ENCODE results near the gene RABAC1. TPM values are rescaled to one million over a fixed set of nuclear protein-coding genes. Genes with fewer than 3 reads are reported as not detected.

The RABAC1 gene
- total and polyA plus RNA-seq, 11 donors = 43.2 to 217 (median 87.6) TPM

GRCh38 chr19:41969772-41970458 is 10.8 kb upstream of the RABAC1 start:
- Histone ChIP-seq H3K4me1 (no peaks in the 10 kb centered on the region), H3K27me3 (no peaks in the 10 kb centered on the region), H3K27ac (no peak overlapping the region), H3K9me3 (no peaks in the 10 kb centered on the region), H3K36me3 (peaks cover 0 to 76% (median 19%) of the 10 kb centered on the region in 9 donors), H3K4me3 (no peak overlapping the region)
- TF ChIP-seq CTCF (IDR thresholded peaks at IDR 0.05) = no peak
- no peak for TF ChIP-seq POLR2A (IDR thresholded peaks at IDR 0.05)
- ATAC-seq (peak in 1 of 4 donors; percentile 3), DNase-seq (no peak)
- intact Hi-C loops (cut with DNase I) = no loop called here
- 86 to 87% (median 87%) methylated on average over 12 to 19 of the region's 19 CpGs for WGBS, 4 donors

DNA sequence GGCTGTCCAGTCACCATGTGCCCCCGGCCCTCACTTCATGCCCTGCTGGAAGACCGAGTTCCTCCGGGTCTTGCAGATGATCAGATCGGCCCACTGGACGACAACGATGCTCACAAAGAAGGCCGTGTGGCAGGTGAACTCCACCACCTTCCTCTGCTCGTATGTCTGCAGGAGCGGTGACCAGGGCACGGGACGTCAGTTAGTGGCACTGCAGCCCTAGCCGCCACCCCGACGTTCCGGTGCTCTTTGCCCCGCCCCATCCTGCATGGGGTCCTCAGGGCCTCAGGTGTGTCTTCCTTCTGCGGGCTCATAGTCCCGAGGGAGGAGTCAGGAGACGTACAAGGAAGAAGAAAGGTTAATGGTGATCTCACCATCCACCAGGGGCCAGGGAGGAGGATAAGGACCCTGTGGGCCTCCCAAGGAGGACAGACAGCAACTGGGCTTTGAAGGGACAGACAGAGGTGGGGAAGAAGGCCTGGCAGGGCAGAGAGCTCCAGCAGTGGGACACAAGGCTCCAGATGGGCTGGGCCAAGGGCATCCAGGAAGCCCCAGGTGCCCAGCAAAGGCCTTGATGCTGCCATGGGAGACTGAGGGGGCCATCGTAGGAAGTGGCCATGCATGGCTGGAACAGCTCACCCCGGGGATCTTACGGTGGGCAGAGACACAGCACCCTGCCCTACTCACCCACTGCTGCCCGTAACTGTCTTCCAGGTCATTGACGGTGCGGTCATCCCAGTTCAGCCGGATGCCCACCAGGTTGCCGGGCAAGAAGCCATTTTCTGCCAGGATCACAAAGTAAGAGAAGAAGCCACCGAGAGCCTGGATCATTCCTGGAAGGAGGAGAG is 9.9 kb upstream of the RABAC1 start:
- Histone ChIP-seq H3K27ac (no peak overlapping the region), H3K27me3 (no peaks in the 10 kb centered on the region), H3K36me3 (peaks cover 0 to 66% (median 19%) of the 10 kb centered on the region in 9 donors), H3K9me3 (no peaks in the 10 kb centered on the region), H3K4me1 (no peaks in the 10 kb centered on the region), H3K4me3 (no peak overlapping the region)
- WGBS, 4 donors = 81 to 83% (median 83%) methylated on average over 27 to 28 of the region's 28 CpGs
- ATAC-seq = no peak
- TF ChIP-seq CTCF (IDR thresholded peaks at IDR 0.05) (no peak), POLR2A (IDR thresholded peaks at IDR 0.05) (no peak)
- no peak for DNase-seq
- intact Hi-C loops (cut with DNase I) = no loop called here

DNA sequence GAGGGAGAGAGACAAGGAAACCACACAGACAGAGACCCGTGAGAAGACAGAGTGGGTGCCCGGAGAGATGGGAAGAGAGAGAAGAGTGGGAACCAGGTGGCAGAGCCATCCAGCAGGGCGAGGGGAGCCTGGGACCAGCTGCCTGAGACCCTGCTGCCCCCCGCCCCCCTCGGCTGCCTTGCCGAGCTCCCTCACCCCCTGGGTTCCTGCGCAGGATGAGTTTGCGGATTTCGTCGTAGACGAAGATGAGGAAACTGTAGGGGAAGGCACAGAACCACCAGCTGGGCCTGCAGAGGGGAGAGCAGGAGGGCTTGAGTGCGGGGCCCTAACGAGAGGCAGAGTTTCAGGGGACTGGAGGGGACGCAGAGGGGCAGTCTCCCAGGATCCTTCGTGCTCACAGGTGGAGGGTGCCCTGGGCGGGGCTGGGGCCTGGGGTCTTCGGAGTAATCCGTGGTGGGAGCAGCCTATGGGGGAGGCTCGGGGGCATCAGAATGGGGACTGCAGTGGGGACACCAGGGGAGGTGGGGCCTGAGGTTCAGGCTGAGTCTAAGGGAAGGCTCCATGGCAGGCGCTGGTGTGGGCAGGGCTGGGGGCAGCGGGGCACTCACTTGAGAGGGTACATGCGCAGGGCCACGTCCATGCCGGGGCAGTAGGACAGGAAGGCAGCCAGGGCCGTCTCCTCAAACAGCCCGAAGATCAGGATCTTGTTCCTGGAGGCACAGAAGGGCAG is 8.1 kb upstream of the RABAC1 start:
- 68 to 78% (median 76%) methylated on average over 26 of the region's 26 CpGs for WGBS, 4 donors
- peak in 2 of 4 donors; percentile 1 to 19 for ATAC-seq

More for the DNA sequence above, 8.1 kb upstream of the RABAC1 start:
- Histone ChIP-seq H3K27me3 (no peaks in the 10 kb centered on the region), H3K27ac (no peak overlapping the region), H3K4me1 (no peaks in the 10 kb centered on the region), H3K36me3 (peaks cover 0 to 58% (median 14%) of the 10 kb centered on the region in 9 donors), H3K4me3 (no peak overlapping the region), H3K9me3 (no peaks in the 10 kb centered on the region)
- no peak for DNase-seq
- intact Hi-C loops (cut with DNase I) = no loop called here
- no peak for TF ChIP-seq POLR2A (IDR thresholded peaks at IDR 0.05)
- no peak for TF ChIP-seq CTCF (IDR thresholded peaks at IDR 0.05)

All from heart left ventricle (tissue), 16 donors.